GM21367 (cell line): ENCODE data around the gene CASQ1.

Source experiments
- ATAC-seq: cut with Tn5 transposase; IDR thresholded peaks from one replicate; pipeline ENCODE4 v1.9.1; 2021; ENCODE audit not compliant: unreplicated experiment

CASQ1 gene

DNA sequence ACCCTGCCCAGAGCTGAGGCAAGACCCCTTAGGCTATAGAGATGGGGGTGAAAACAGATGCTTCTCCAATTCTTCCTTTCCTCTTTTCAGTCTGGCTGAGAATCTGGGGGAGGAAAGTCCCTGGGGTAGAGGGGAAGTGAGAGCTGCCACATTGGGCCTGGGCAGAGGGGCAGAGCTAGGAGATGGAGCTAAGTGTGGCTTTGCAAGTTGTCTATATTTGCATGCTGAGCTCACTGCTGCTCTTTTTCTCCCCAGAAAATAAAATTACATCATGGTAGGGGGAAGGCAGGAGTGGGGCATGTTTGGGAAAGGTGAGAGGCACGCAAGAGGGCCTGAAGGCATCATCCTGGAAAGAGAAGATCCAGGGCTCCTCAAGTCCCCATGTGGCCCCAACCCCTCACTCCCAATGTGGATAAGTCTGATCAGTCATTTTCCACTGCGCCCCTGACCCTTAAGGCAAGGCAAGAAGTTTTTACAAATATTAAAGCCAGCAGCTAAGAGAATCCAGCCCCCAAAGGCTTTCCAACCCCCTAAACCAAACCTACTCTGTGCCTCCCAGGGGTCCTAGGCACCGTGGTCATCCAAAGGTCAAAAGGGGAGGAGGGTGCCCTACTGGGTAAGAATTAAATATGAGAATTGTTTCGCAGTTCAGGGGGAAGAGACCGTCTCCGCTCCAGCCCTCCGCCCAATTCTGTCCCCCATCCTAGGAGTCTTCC is 14.3 kb downstream of the CASQ1 start:
- ATAC-seq = peak; percentile 51

- peak; percentile 32 for ATAC-seq
Measured at GRCh38 chr1:160205242-160206035, 15.1 kb downstream of the CASQ1 start, which contains the start of gene PEA15. Gene PEA15, plus strand, starts transcription at chr1:160205384. Its CDS starts 6,161 bp downstream, at chr1:160211545.

GRCh38 chr1:160206036-160206389 is 15.6 kb downstream of the CASQ1 start:
- ATAC-seq = no peak

GRCh38 chr1:160206421-160207117 is 16.2 kb downstream of the CASQ1 start:
- ATAC-seq = no peak

DNA sequence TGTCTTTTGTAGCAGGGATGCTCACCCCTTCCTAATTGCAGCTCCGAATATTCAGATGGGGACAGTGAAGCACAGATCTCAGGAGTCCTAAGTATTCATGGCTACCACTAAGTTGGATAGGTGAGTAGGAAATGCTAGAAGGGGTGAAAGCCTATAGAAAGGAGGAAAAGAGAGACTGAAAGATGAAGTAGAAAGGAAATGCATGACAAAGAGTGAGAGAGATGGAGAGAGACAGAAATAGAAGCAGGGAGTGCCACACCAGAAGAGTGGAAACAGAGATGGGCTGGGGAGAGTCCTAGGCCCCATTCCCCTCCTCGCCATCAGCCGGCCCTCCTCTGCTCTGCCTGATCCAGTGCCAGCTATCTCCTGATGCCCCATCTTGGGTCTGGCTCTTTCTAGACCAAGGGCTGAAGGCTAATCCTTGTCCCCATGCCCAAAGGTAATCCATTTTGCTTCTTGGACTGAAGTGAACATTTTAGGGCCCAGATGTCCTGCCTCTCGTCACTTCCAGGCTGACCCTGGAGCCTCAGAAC is 16.8 kb downstream of the CASQ1 start:
- ATAC-seq = no peak

GRCh38 chr1:160207771-160208556 is 17.6 kb downstream of the CASQ1 start:
- no peak for ATAC-seq

DNA sequence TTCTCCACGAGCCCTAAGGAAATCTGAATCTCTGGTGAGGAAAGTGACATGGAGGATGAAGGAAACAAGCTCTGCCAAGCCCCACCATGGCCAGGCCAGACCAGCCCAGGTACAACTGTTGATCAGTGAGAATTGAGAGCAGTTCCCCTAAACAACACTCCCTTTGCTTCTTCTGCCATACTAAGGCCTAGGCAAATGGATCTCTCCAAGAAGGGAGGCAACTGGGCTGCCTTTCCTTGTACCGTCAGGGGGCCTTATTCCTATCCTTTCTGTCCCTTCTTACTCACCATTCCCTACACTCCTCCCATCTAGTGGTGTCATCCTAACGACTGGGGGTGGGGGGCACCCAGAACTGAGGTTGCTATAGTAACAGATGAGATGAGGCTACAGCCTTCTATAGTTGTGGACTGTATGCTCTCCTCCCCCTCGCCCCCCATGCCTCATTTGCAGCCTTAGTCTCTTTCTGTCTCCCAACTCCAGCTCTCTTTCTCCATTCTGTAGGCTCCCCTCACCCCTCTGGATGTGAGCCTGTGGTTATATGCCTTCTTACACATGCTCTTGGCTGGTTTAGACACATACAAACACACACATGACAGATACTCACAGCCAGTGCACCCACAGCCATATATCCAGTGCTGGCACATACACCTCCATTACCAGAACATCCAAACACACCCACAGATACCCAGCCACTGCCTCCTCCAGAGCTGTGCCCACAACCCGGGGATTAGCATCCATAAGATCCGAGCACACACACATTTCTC is 18.4 kb downstream of the CASQ1 start:
- ATAC-seq = no peak

DNA sequence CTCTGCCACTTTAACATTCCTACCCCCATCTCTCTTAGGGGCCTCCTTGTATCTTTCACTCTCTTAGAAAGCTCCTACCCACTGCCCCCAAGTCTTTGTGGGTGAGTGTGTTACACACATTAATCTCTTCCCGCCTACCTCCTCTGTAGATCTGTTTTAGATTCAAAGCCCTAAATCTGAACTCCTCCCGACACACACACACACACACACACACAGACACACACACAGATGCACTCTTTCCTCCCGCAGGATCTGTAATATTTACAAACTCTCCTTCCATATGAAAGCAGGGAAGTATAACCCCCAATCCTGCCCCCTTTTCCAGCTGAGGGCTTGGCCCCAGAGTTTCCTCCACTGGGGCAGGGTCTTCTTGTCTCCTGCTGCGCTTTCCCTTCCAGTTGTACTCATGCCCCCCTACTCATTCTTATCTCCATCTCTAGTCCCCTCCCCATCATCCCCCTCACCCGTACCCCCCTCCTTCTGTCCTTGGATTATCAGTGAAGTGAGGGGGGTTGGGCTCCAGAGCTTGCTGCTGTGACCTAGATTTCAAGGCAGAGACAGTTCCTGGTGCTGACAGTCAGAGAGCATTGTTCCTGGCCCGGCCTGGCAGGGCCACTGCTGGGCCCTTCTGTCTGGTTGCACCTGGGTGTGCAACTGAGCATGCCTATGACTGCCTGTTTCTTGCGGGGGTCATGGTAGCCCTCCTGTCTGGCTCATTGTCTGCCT is 19.1 kb downstream of the CASQ1 start:
- ATAC-seq = no peak

DNA sequence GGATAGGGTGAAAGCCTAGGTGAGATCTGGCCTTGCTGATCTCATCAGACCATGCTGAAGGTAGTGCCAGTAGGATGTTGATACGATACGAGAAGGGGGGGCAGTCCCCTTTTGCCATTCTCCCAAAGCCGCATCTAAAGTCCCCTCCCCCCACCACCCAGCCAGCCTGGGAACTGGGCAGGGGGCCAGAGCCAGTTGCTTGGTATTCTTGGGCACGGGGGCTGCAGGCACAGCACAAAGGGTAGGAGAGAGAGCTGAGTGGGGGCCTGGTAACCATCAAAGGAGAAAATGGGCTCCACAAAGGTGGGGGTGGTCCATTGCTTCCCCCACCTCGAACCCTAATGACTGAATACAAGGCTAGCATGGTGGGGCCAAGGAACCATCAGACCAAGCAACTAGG is 20.2 kb downstream of the CASQ1 start:
- no peak for ATAC-seq

DNA sequence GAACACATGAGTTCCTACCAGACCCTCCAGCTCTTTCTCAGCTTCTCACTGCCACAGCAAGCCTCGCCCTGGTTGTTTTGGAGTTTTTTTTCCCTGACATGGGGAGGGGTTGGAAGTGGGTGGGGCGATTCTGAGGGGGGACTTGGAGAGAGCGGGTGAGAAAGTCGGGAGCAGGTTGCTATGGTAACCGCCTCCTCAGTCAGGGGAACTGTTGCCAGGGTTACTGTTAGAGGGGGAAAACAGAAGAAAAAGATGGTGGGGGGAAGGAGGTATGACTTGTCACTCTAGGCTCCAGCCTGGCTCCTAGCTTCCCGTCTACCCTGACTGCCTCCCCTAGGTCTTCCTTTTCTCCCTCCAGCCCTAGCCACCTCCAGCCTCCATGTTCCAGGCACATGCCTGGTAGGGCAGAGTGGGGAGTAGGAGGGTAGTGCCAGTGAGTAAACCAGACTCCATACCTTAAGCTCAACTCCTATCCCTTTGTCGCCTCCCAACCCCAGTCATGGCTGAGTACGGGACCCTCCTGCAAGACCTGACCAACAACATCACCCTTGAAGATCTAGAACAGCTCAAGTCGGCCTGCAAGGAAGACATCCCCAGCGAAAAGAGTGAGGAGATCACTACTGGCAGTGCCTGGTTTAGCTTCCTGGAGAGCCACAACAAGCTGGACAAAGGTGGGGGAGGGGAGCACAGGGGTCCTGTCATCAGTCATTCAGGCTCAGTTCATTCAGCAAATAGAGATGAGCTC is 20.8 kb downstream of the CASQ1 start:
- ATAC-seq = no peak

- no peak for ATAC-seq
Measured at GRCh38 chr1:160214481-160215140, 24.2 kb downstream of the CASQ1 start.

- ATAC-seq = no peak
Measured at GRCh38 chr1:160216301-160216700, 25.9 kb downstream of the CASQ1 start.

GRCh38 chr1:160217481-160218051 is 27.2 kb downstream of the CASQ1 start:
- no peak for ATAC-seq

GRCh38 chr1:160219062-160219929 is 28.9 kb downstream of the CASQ1 start:
- no peak for ATAC-seq

GRCh38 chr1:160220301-160220700 is 29.9 kb downstream of the CASQ1 start:
- no peak for ATAC-seq

GRCh38 chr1:160221089-160221488 is 30.7 kb downstream of the CASQ1 start:
- no peak for ATAC-seq

DNA sequence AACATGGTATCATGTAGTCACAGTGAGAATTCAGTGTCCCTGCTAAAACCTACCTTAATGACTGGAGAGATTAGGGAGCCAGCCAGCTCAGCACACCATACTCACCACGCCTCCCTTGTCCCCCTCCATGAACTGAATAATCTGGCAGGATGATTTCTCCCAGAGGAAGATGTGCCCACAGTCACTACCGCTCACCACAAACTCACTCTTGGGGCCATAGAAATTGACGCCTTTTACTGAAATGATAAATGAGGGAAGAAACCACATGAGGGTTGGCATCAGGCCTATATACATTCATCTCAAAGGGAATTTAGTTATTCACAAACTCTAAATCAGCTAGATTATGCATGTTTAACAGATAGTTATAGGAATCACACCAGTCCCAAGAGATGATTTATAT is 32.2 kb downstream of the CASQ1 start:
- ATAC-seq = no peak
